Measurements from ENCODE around the gene SBF2. TPM values are rescaled to one million over a fixed set of nuclear protein-coding genes. Genes with fewer than 3 reads are reported as not detected.

SBF2 gene
- total RNA-seq, 4 donors from 2014 or later: 67.5 to 92.9 (median 71.6) TPM

GRCh38 chr11:9956483-9956882 lies 337.5 kb downstream of the SBF2 start:
- Histone ChIP-seq H3K4me3 (replicated peaks in 1 of 3) (no peak overlapping the region), H3K9me3 (no peaks in the 10 kb centered on the region), H3K4me1 (no peaks in the 10 kb centered on the region), H3K27ac (no peak overlapping the region), H3K27me3 (no peaks in the 10 kb centered on the region), H3K36me3 (peaks cover 0 to 7% of the 10 kb centered on the region in 2 donors)
- no peak for TF ChIP-seq POLR2A (IDR thresholded peaks at IDR 0.05)
- TF ChIP-seq, protein P1, sequence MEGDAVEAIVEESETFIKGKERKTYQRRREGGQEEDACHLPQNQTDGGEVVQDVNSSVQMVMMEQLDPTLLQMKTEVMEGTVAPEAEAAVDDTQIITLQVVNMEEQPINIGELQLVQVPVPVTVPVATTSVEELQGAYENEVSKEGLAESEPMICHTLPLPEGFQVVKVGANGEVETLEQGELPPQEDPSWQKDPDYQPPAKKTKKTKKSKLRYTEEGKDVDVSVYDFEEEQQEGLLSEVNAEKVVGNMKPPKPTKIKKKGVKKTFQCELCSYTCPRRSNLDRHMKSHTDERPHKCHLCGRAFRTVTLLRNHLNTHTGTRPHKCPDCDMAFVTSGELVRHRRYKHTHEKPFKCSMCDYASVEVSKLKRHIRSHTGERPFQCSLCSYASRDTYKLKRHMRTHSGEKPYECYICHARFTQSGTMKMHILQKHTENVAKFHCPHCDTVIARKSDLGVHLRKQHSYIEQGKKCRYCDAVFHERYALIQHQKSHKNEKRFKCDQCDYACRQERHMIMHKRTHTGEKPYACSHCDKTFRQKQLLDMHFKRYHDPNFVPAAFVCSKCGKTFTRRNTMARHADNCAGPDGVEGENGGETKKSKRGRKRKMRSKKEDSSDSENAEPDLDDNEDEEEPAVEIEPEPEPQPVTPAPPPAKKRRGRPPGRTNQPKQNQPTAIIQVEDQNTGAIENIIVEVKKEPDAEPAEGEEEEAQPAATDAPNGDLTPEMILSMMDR (IDR thresholded peaks at IDR 0.05): no peak
- intact Hi-C loops (cut with DNase I): no loop called here
- DNase-seq: no peak
- 91 to 94% methylated on average over 2 of the region's 2 CpGs for WGBS, 2 donors

DNA sequence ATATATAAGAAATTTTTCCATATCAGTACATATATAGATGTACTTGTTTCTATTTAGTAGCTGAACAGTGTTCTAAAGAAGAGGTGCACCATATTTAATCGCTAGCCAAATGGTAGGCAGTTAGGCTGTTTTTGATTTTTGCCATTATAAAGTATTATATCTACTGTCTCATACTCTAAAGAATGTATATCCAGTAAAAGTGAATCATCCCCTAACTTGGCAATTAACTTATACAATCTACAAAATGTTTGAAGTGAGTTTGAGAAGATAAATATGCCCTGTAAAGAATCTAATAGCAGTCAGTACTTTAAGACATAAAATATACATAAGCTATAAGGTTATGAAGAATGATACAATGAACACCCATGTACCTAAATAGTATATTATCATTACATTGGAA lies 338.6 kb downstream of the SBF2 start:
- intact Hi-C loops (cut with DNase I): no loop called here
- TF ChIP-seq, protein P1 (IDR thresholded peaks at IDR 0.05): no peak
- no peak for TF ChIP-seq POLR2A (IDR thresholded peaks at IDR 0.05)
- Histone ChIP-seq H3K9me3 (no peaks in the 10 kb centered on the region), H3K27ac (no peak overlapping the region), H3K4me3 (replicated peaks in 1 of 3) (no peak overlapping the region), H3K36me3 (peaks cover 0 to 7% of the 10 kb centered on the region in 2 donors), H3K27me3 (no peaks in the 10 kb centered on the region), H3K4me1 (no peaks in the 10 kb centered on the region)
- WGBS, 2 donors: 98 to 100% methylated on average over 1 of the region's 1 CpG
- no peak for DNase-seq

DNA sequence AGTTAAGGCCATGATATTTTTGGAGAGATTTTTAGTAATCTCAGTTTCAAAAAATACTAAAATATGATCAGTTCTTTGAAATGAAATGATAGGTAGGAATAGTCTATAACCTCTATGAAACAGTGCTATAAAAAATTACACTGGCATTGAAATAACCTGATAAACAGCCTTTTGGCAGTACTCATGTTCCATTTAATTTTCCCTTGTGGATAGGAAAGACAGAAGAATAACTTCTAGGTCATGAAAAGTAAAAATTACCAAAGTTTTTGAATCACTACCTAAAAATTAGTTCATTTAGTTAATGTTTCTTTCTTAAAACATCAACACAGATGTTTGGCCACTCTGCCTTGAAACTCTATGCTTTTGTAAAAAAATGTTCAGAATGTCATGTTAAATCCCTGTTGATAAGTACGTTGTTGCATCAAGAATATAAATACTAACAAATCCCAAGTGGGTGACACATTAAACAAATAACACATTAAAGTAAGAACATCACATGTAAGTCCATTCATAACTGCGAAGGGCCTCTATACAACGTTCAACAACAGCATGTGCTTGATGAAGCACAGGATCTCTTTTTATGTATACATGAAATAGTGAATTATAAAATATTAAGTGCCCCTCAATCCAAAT lies 339.9 kb downstream of the SBF2 start:
- intact Hi-C loops (cut with DNase I): no loop called here
- no peaks in the 10 kb centered on the region for H3K4me1 ChIP-seq
- DNase-seq: no peak
- H3K27me3 ChIP-seq: no peaks in the 10 kb centered on the region
- no peak overlapping the region for H3K4me3 ChIP-seq (replicated peaks in 1 of 3)
- no peak overlapping the region for H3K27ac ChIP-seq
- H3K9me3 ChIP-seq: no peaks in the 10 kb centered on the region
- H3K36me3 ChIP-seq: peaks cover 0 to 5% of the 10 kb centered on the region in 2 donors
- no peak for TF ChIP-seq POLR2A (IDR thresholded peaks at IDR 0.05)
- TF ChIP-seq, protein P1 (IDR thresholded peaks at IDR 0.05): no peak
- 79 to 83% methylated on average over 3 of the region's 3 CpGs for WGBS, 2 donors

DNA sequence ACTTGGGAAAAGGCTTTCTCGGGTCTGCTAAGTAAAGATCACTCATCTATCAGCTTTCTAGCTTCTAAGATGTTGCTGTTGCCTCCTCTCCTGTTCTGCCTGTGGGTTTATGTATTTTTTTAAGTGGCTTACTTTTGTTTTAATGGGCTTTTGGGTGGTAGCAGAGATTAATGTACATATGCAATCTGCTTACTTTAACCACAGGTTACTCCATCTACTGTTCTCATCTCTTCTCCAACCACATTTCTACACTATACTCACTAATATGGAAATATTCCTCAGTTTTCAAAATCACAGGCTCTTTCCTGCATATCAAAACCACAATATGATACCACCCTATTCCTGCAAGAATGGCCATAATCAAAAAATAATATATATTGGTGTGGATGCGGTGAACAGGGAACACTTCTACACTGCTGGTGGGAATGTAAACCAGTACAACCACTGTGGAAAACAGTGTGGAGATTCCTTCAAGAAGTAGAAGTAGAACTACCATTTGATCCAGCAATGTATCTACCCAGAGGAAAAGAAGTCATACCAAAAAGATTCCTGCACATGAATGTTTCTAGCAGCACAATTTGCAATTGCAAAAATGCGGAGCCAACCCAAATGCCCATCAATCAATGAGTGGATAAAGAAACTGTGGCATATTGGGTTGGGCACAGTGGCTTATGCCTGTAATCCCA lies 341.4 kb downstream of the SBF2 start:
- intact Hi-C loops (cut with DNase I): no loop called here
- TF ChIP-seq, protein P1 (IDR thresholded peaks at IDR 0.05): no peak
- TF ChIP-seq POLR2A (IDR thresholded peaks at IDR 0.05): no peak
- no peak overlapping the region for H3K27ac ChIP-seq
- 95% methylated on average over 3 of the region's 3 CpGs for WGBS, 2 donors
- no peak overlapping the region for H3K4me3 ChIP-seq (replicated peaks in 1 of 3)
- DNase-seq: no peak
- H3K4me1 ChIP-seq: no peaks in the 10 kb centered on the region
- H3K27me3 ChIP-seq: no peaks in the 10 kb centered on the region
- no peaks in the 10 kb centered on the region for H3K9me3 ChIP-seq
- no peaks in the 10 kb centered on the region for H3K36me3 ChIP-seq

- intact Hi-C loops (cut with DNase I): no loop called here
- H3K9me3 ChIP-seq: no peaks in the 10 kb centered on the region
- no peaks in the 10 kb centered on the region for H3K36me3 ChIP-seq
- no peaks in the 10 kb centered on the region for H3K27me3 ChIP-seq
- 10 to 23% methylated on average over 1 of the region's 1 CpG for WGBS, 2 donors
- no peak for TF ChIP-seq POLR2A (IDR thresholded peaks at IDR 0.05)
- TF ChIP-seq, protein P1 (IDR thresholded peaks at IDR 0.05): no peak
- H3K27ac ChIP-seq: no peak overlapping the region
- no peak overlapping the region for H3K4me3 ChIP-seq (replicated peaks in 1 of 3)
- H3K4me1 ChIP-seq: no peaks in the 10 kb centered on the region
- peak in 1 of 2 donors; percentile 15 for DNase-seq
Measured at GRCh38 chr11:9951807-9952206, 342.2 kb downstream of the SBF2 start.
